Left ventricle myocardium superior (tissue), 1 donor: ENCODE measurements around the gene TRIM63. TPM values are rescaled to one million over a fixed set of nuclear protein-coding genes. Genes with fewer than 3 reads are reported as not detected.

ENCODE experiments used
- ATAC-seq: fragments of 200-7000 bp; cut with Tn5 transposase; one replicate; pipeline ENCODE4 v1.9.1; 2020; ENCODE audit warnings: mild to moderate bottlenecking, moderate library complexity
- DNase-seq: peaks from one replicate; pipeline ENCODE4 v3.0.0-alpha.2; 2020
- intact Hi-C: fragments of 100-400 bp; cut with micrococcal nuclease; formaldehyde crosslinking; loops from one replicate; pipeline ENCODE4 v1.11.0; 2022
- total RNA-seq: library from RNA; stranded (reverse); fragmentation: NEBNext Ultra II Directional; extraction: Animal tissue kit (Norgen Biotek cat#: 25700); gene quantifications from one replicate; pipeline ENCODE4 v1.2.1, GENCODE V29; 2021
- donor health status: DM: no; HTN: yes; CAD: no; lungs with severe emphysema.

Gene TRIM63
- total RNA-seq, 1 donor from 2014 or later, result 207 TPM

GRCh38 chr1:26066160-26066559 is 1.3 kb downstream of the TRIM63 start:
- DNase-seq (no peak), ATAC-seq (peak; percentile 1)
- intact Hi-C loops, result no loop called here

GRCh38 chr1:26064553-26064952 is 2.9 kb downstream of the TRIM63 start:
- ATAC-seq (no peak), DNase-seq (no peak)
- intact Hi-C loops, result no loop called here

- intact Hi-C loops, result no loop called here
- ATAC-seq (peak; percentile 57), DNase-seq (no peak)
These were observed 6.4 kb downstream of the TRIM63 start for GRCh38 chr1:26060832-26061574.

- intact Hi-C loops, result no loop called here
- no peak for ATAC-seq
- DNase-seq, result no peak
These were observed 7.5 kb downstream of the TRIM63 start for GRCh38 chr1:26059906-26060305.

GRCh38 chr1:26058052-26058595 is 9.3 kb downstream of the TRIM63 start:
- no peak for ATAC-seq
- DNase-seq, result no peak
- intact Hi-C loops, result no loop called here

GRCh38 chr1:26057189-26057588 is 10.2 kb downstream of the TRIM63 start:
- DNase-seq, result no peak
- intact Hi-C loops, result no loop called here
- ATAC-seq, result no peak

- intact Hi-C loops, result no loop called here
- ATAC-seq (no peak), DNase-seq (no peak)
These were observed 12.4 kb downstream of the TRIM63 start for GRCh38 chr1:26055041-26055440.

- ATAC-seq (no peak), DNase-seq (no peak)
- intact Hi-C loops, result no loop called here
These were observed 13.5 kb downstream of the TRIM63 start for GRCh38 chr1:26053718-26054560.

- DNase-seq (no peak), ATAC-seq (peak; percentile 10)
- intact Hi-C loops, result no loop called here
These were observed 17.2 kb downstream of the TRIM63 start for GRCh38 chr1:26050248-26050640.

- DNase-seq (no peak), ATAC-seq (peak; percentile 67)
- intact Hi-C loops, result no loop called here
These were observed 17.7 kb downstream of the TRIM63 start for GRCh38 chr1:26049531-26050247.

- intact Hi-C loops, result no loop called here
- ATAC-seq (no peak), DNase-seq (no peak)
These were observed 20.1 kb downstream of the TRIM63 start for GRCh38 chr1:26047278-26047874.

- DNase-seq, result no peak
These were observed 21.0 kb downstream of the TRIM63 start for GRCh38 chr1:26046246-26047095.

GRCh38 chr1:26045722-26046245 is 21.6 kb downstream of the TRIM63 start, which contains the start of gene SLC30A2:
TSS of gene SLC30A2 (minus strand) at chr1:26046118. CDS start at chr1:26045896, 222 bp downstream.
- peak; percentile 25 for ATAC-seq
- no peak for DNase-seq
- intact Hi-C loops, result no loop called here

More at GRCh38 chr1:26046246-26047095, 21.0 kb downstream of the TRIM63 start:
- ATAC-seq, result no peak
- intact Hi-C loops, result no loop called here

GRCh38 chr1:26044971-26045721 is 22.3 kb downstream of the TRIM63 start:
- intact Hi-C loops, result no loop called here
- DNase-seq (peak; percentile 61), ATAC-seq (peak; percentile 57)

- ATAC-seq, result no peak
- intact Hi-C loops, result no loop called here
- no peak for DNase-seq
These were observed 23.0 kb downstream of the TRIM63 start for GRCh38 chr1:26044414-26044813.

- DNase-seq (no peak), ATAC-seq (no peak)
- intact Hi-C loops, result no loop called here
These were observed 23.7 kb downstream of the TRIM63 start for GRCh38 chr1:26043765-26044164.

- ATAC-seq (no peak), DNase-seq (no peak)
- intact Hi-C loops, result no loop called here
These were observed 25.5 kb downstream of the TRIM63 start for GRCh38 chr1:26041978-26042377.
